KMS-11 (cell line): Measurements from ENCODE around the gene GSTO1.
A peak's percentile ranks its signal among the peaks of the same experiment; 100 is the strongest.

Source experiments
- H2AFZ ChIP-seq: fragments of 200-600 bp; sonication (generic); 2 replicates; pipeline ENCODE4 v1.6.1; 2016; ENCODE audit warnings: antibody characterized with exemption, mixed run types, low read depth
- H3K27ac ChIP-seq: fragments of 200-600 bp; sonication (generic); 2 replicates; pipeline ENCODE4 v1.6.1; 2016; ENCODE audit warnings: mild to moderate bottlenecking, mixed run types
- H3K27me3 ChIP-seq: fragments of 200-600 bp; sonication (generic); 2 replicates; pipeline ENCODE4 v1.6.1; 2017; ENCODE audit warnings: mild to moderate bottlenecking, low read depth, mixed run types, moderate library complexity; ENCODE audit not compliant: insufficient read depth
- H3K36me3 ChIP-seq: fragments of 200-600 bp; sonication (generic); 2 replicates; pipeline ENCODE4 v1.6.1; 2017; ENCODE audit warnings: mild to moderate bottlenecking, mixed run types; ENCODE audit not compliant: insufficient read depth
- H3K4me1 ChIP-seq: fragments of 200-600 bp; sonication (generic); 2 replicates; pipeline ENCODE4 v1.6.1; 2016; ENCODE audit warnings: mild to moderate bottlenecking, low read depth, mixed run types; ENCODE audit not compliant: poor library complexity, severe bottlenecking
- H3K4me2 ChIP-seq: fragments of 200-600 bp; sonication (generic); 2 replicates; pipeline ENCODE4 v1.7.0; 2016; ENCODE audit warnings: mild to moderate bottlenecking, mixed run types
- H3K4me3 ChIP-seq: fragments of 200-600 bp; sonication (generic); IDR thresholded peaks from 2 replicates; pipeline ENCODE4 v1.6.1; 2017; ENCODE audit warnings: low read depth, low read length, mixed read lengths; ENCODE audit not compliant: insufficient read depth
- H3K79me2 ChIP-seq: fragments of 200-600 bp; sonication (generic); 2 replicates; pipeline ENCODE4 v1.6.1; 2016; ENCODE audit warnings: low read depth, mixed run types; ENCODE audit not compliant: insufficient read depth
- H3K9ac ChIP-seq: fragments of 200-600 bp; sonication (generic); 2 replicates; pipeline ENCODE4 v1.6.1; 2016; ENCODE audit warnings: mild to moderate bottlenecking, mixed run types
- H4K20me1 ChIP-seq: fragments of 200-600 bp; sonication (generic); 2 replicates; pipeline ENCODE4 v1.6.1; 2016; ENCODE audit warnings: mild to moderate bottlenecking, mixed run types; ENCODE audit not compliant: insufficient read depth
- TF ChIP-seq, protein P1 (sequence below): fragments of 200-600 bp; sonication (generic); conservative IDR thresholded peaks from 2 replicates; pipeline ENCODE4 v1.6.1; 2017; ENCODE audit warnings: low read depth, mild to moderate bottlenecking, antibody characterized with exemption, low read length, moderate library complexity, mixed read lengths

Gene GSTO1

DNA sequence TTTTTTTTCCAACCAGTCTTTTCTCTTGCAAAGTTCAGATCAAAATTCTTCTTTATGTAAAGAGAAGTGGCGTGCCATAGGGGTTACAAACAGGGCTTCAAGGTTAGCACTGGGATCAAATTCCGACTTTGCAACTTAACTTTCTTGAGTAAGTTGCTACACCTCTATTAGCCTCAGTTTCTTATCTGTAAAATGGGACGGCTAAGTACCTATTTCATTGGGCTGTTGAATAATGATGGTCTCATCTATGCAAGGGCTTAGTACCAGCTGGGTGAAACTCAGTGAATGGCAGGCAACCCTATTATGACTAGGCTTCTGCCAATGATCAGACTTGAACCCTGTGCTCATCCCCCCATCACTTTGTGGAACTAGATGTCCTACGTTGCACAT lies 49.7 kb downstream of the GSTO1 start:
- Histone ChIP-seq H3K4me2 (no peak overlapping the region), H3K27ac (no peak overlapping the region)

DNA sequence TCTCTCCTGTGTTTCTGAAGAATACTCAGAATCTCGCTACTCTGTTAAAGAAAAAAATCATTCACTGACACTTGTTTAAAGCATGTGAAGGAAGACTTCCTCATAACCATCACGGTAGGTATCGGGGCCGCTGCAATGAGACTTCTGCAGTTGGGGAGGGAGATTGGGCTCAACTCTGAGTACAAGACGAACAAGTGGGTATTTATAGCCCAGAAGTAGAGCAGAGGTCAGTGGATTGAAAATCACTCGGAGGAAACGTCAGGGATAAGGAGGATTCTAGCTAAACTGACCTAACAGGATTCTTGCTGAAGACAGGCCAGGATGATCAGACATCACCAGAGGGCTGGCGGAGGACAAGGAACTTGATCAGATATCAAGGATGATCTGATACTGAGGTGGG lies 50.2 kb downstream of the GSTO1 start:
- Histone ChIP-seq H3K4me2 (no peak overlapping the region), H3K4me1 (peaks cover 20% of the 10 kb centered on the region), H3K27me3 (peaks cover 7% of the 10 kb centered on the region; the same call in 1 of the 2 replicates), H3K9ac (no peak overlapping the region), H3K79me2 (no peaks in the 10 kb centered on the region), H3K4me3 (no peak overlapping the region), H3K36me3 (no peaks in the 10 kb centered on the region), H3K27ac (no peak overlapping the region), H4K20me1 (no peaks in the 10 kb centered on the region), H2AFZ (no peak overlapping the region)
- TF ChIP-seq, protein P1, sequence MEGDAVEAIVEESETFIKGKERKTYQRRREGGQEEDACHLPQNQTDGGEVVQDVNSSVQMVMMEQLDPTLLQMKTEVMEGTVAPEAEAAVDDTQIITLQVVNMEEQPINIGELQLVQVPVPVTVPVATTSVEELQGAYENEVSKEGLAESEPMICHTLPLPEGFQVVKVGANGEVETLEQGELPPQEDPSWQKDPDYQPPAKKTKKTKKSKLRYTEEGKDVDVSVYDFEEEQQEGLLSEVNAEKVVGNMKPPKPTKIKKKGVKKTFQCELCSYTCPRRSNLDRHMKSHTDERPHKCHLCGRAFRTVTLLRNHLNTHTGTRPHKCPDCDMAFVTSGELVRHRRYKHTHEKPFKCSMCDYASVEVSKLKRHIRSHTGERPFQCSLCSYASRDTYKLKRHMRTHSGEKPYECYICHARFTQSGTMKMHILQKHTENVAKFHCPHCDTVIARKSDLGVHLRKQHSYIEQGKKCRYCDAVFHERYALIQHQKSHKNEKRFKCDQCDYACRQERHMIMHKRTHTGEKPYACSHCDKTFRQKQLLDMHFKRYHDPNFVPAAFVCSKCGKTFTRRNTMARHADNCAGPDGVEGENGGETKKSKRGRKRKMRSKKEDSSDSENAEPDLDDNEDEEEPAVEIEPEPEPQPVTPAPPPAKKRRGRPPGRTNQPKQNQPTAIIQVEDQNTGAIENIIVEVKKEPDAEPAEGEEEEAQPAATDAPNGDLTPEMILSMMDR: no peak

More for the DNA sequence above, 49.7 kb downstream of the GSTO1 start:
- H3K4me1 ChIP-seq: peaks cover 17% of the 10 kb centered on the region
- TF ChIP-seq, protein P1: no peak
- H3K9ac ChIP-seq: no peak overlapping the region
- no peaks in the 10 kb centered on the region for H3K79me2 ChIP-seq
- H3K27me3 ChIP-seq: peaks cover 7% of the 10 kb centered on the region; the same call in 1 of the 2 replicates
- no peak overlapping the region for H3K4me3 ChIP-seq
- H4K20me1 ChIP-seq: no peaks in the 10 kb centered on the region
- H3K36me3 ChIP-seq: no peaks in the 10 kb centered on the region
- no peak overlapping the region for H2AFZ ChIP-seq

DNA sequence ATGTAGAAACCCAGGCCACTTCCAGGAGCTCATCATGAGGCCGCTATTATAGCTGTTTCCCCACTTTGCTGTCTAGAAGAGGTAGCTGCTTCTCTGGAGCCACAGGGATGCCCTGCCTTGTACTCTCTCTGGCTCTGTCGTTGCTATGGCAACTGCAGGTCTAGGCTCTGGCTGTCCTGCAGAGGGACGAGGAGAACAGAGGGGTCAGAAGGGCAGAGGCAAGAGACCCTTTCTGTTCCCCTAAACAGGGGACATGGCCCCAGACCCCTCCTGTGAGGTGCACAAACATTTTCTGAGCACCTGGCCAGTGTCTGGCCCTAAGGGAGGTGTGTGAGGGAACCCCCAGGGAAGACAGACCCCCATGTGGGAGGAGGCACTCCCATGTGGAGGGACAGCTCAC lies 52.2 kb downstream of the GSTO1 start:
- Histone ChIP-seq H4K20me1 (no peaks in the 10 kb centered on the region), H3K27ac (no peak overlapping the region), H3K9ac (no peak overlapping the region), H2AFZ (no peak overlapping the region), H3K4me3 (no peak overlapping the region), H3K4me1 (peaks cover 20% of the 10 kb centered on the region), H3K4me2 (no peak overlapping the region), H3K36me3 (no peaks in the 10 kb centered on the region), H3K27me3 (peaks cover 7% of the 10 kb centered on the region; the same call in 1 of the 2 replicates), H3K79me2 (no peaks in the 10 kb centered on the region)
- TF ChIP-seq, protein P1: no peak

DNA sequence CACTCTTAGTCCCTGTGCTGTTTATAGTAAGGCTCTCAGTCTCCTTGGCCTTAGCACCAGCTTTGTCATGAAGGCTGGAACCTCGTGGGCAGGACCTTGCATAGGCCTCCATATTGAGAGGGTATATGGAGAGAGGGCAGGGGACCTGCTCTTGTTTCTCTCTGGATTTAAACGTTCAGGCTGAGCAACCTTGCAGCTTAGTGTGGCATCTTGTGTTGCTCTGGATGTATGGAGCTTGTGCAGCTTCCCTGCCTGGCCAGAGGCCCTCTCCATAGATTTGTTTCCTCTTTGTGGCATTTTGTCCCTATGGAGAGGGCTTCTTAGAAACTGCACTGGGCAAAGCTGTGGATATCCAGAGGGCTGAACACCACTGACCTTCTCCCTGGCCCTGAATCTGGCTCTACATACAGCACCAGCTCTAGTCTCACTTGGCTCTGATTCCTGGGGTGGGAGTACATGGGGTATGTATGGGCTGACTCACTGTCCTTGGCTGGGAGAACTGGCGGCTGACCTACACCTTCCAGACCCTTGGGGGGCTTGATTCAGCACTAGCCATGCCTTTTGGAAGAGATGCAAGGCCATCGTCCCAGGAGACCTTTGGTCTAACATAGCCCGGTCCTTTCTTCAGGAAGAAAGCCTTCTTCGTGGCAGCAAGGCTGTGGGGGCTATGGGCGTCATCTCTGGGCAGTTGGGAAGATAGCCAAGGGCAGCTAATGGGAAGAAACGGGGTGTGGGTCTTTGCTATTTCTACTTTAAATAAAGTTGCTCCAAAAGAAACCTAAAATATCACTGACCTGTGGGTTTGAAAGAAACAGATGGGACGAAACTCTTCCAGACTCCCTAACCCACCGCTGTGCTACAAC lies 53.1 kb downstream of the GSTO1 start:
- TF ChIP-seq, protein P1: no peak
- H2AFZ ChIP-seq: no peak overlapping the region
- peaks cover 20% of the 10 kb centered on the region for H3K4me1 ChIP-seq
- no peaks in the 10 kb centered on the region for H4K20me1 ChIP-seq
- H3K27me3 ChIP-seq: peaks cover 7% of the 10 kb centered on the region; the same call in 1 of the 2 replicates
- H3K27ac ChIP-seq: no peak overlapping the region
- no peaks in the 10 kb centered on the region for H3K79me2 ChIP-seq
- H3K4me2 ChIP-seq: peak overlapping the region; percentile 74
- H3K36me3 ChIP-seq: no peaks in the 10 kb centered on the region
- H3K9ac ChIP-seq: no peak overlapping the region
- no peak overlapping the region for H3K4me3 ChIP-seq
